Measurements from ENCODE around the gene NPPC.

NPPC gene

DNA sequence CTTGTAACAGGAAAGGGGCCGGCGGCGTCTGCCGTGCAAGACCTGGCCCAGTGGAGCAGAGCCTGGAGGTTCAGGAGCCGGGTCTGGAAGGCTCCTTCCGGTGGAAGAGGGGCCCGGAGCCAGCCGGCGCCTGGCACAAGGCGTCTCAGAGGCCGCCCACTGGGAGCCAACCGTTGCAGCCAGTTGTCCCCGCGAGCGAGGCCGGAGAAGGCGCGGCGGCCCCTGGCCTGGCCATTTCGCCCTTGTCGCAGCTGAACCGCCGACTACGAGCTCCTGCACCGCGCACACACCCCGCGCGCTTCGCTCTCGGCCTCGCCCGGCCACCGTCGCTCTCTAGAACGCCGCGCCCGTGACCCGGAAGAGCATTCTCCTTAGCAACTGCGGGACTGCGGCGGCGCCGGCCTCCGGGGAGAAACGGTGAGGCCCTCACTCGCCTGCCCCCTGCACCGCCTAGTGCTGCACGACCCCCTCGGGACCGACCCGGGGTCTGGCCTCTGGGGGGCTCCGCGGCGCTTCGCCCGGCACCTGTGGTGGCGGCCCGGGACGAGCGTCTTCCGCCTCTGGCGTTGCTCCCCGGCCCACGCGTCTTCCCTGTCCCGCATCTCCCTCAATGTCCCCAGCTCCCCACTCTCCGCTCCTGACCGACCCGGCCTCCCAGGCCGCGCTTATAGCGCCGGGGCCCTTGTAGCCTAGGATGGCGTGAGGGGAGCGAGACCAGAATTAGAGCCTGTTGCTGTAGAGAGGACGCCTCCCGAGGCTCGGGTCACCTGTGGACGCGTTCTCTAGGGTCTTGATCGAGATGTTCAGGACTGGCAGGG is 35.4 kb upstream of the NPPC start, which contains the start of gene DIS3L2 (continued):
- TF ChIP-seq ZNF639 (tag by site-specific recombination; IDR thresholded peaks at IDR 0.05), result no peak
- TF ChIP-seq KLF8 (tag by site-specific recombination; IDR thresholded peaks at IDR 0.05), result peak; percentile 24; the same call in 1 of the 2 replicates
- TF ChIP-seq SP3 (tag by site-specific recombination; IDR thresholded peaks at IDR 0.05), result peak; percentile 37; the same call in 1 of the 2 replicates
- no peak for TF ChIP-seq HOXC10 (CRISPR knock-in tag; IDR thresholded peaks at IDR 0.05)
- TF ChIP-seq ZNF623 (tag by site-specific recombination; IDR thresholded peaks at IDR 0.05), result no peak
- TF ChIP-seq, protein P1, sequence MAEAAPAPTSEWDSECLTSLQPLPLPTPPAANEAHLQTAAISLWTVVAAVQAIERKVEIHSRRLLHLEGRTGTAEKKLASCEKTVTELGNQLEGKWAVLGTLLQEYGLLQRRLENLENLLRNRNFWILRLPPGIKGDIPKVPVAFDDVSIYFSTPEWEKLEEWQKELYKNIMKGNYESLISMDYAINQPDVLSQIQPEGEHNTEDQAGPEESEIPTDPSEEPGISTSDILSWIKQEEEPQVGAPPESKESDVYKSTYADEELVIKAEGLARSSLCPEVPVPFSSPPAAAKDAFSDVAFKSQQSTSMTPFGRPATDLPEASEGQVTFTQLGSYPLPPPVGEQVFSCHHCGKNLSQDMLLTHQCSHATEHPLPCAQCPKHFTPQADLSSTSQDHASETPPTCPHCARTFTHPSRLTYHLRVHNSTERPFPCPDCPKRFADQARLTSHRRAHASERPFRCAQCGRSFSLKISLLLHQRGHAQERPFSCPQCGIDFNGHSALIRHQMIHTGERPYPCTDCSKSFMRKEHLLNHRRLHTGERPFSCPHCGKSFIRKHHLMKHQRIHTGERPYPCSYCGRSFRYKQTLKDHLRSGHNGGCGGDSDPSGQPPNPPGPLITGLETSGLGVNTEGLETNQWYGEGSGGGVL (tag by site-specific recombination; IDR thresholded peaks at IDR 0.05), result no peak
- TF ChIP-seq BCL11A (tag by site-specific recombination; IDR thresholded peaks at IDR 0.05; ENCODE audit: low read depth), result no peak
- no peak for TF ChIP-seq IKZF3 (tag by site-specific recombination; IDR thresholded peaks at IDR 0.05)
- TF ChIP-seq SALL2 (tag by site-specific recombination; IDR thresholded peaks at IDR 0.05; ENCODE audit: borderline replicate concordance), result no peak
- no peak for TF ChIP-seq ZNF510 (tag by site-specific recombination; IDR thresholded peaks at IDR 0.05; ENCODE audit: insufficient replicate concordance)
- no peak for TF ChIP-seq TSHZ1 (tag by site-specific recombination; IDR thresholded peaks at IDR 0.05; ENCODE audit: borderline replicate concordance)
- no peak for TF ChIP-seq ZBTB21 (tag by site-specific recombination; IDR thresholded peaks at IDR 0.05)
- TF ChIP-seq PATZ1 (tag by site-specific recombination; IDR thresholded peaks at IDR 0.05), result peak; percentile 80
- no peak for TF ChIP-seq ZNF280D (tag by site-specific recombination; IDR thresholded peaks at IDR 0.05)
- peak; percentile 37; the same call in 1 of the 2 replicates for TF ChIP-seq ZNF10 (tag by site-specific recombination; IDR thresholded peaks at IDR 0.05)
- no peak for TF ChIP-seq ZNF248 (tag by site-specific recombination; IDR thresholded peaks at IDR 0.05)
- TF ChIP-seq ZNF416 (tag by site-specific recombination; IDR thresholded peaks at IDR 0.05), result no peak
- no peak; the same call in 1 of the 2 replicates for TF ChIP-seq ZNF121 (tag by site-specific recombination; IDR thresholded peaks at IDR 0.05)
- peak; percentile 63; the same call in 1 of the 2 replicates for TF ChIP-seq ZBTB20 (tag by site-specific recombination; IDR thresholded peaks at IDR 0.05)
- TF ChIP-seq, protein P2, sequence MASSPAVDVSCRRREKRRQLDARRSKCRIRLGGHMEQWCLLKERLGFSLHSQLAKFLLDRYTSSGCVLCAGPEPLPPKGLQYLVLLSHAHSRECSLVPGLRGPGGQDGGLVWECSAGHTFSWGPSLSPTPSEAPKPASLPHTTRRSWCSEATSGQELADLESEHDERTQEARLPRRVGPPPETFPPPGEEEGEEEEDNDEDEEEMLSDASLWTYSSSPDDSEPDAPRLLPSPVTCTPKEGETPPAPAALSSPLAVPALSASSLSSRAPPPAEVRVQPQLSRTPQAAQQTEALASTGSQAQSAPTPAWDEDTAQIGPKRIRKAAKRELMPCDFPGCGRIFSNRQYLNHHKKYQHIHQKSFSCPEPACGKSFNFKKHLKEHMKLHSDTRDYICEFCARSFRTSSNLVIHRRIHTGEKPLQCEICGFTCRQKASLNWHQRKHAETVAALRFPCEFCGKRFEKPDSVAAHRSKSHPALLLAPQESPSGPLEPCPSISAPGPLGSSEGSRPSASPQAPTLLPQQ (tag by site-specific recombination; IDR thresholded peaks at IDR 0.05), result peak; percentile 59; the same call in 1 of the 2 replicates
- TF ChIP-seq ZNF501 (tag by site-specific recombination; IDR thresholded peaks at IDR 0.05), result peak; percentile 90
- no peak for TF ChIP-seq ZBTB49 (tag by site-specific recombination; IDR thresholded peaks at IDR 0.05; ENCODE audit: low read depth)

Data from HEK293 (cell line).